Activated T-cell treated with anti-CD3 and anti-CD28 coated beads, Interleukin-2, amount 50 U/mL, for 72 hours (primary cell): ENCODE measurements around the gene PNKD. TPM values are rescaled to one million over a fixed set of nuclear protein-coding genes. Genes with fewer than 3 reads are reported as not detected.

Experiments
- ATAC-seq, 2 donors: fragments of 150-1000 bp; cut with Tn5 transposase; replicated peaks in 1 of 2; 2 replicates each; pipeline ENCODE4 v1.10.0; 2021; ENCODE audit warnings: moderate library complexity in 2 of 2, mild to moderate bottlenecking in 1 of 2
- DNase-seq, 2 donors: peaks; one replicate each; pipeline ENCODE4 v3.0.0; 2021 to 2022; ENCODE audit warnings: mixed read lengths in 1 of 2
- H3K27ac Mint-ChIP-seq: one replicate; pipeline ENCODE4 v1.8.0; 2022; ENCODE audit warnings: mild to moderate bottlenecking, moderate library complexity, mixed read lengths
- H3K27me3 Mint-ChIP-seq: one replicate; pipeline ENCODE4 v1.8.0; 2022; ENCODE audit warnings: low read depth, mixed read lengths
- H3K36me3 Mint-ChIP-seq, 2 donors: one replicate each; pipeline ENCODE4 v1.8.0; 2022; ENCODE audit warnings: mixed read lengths in 2 of 2, mild to moderate bottlenecking in 1 of 2; ENCODE audit not compliant: insufficient read depth in 2 of 2
- H3K4me1 Mint-ChIP-seq: one replicate; pipeline ENCODE4 v1.8.0; 2022; ENCODE audit warnings: low read depth, mixed read lengths
- H3K4me3 Mint-ChIP-seq, 2 donors: one replicate each; pipeline ENCODE4 v1.8.0; 2022; ENCODE audit warnings: mild to moderate bottlenecking in 2 of 2, mixed read lengths in 2 of 2, moderate library complexity in 2 of 2
- H3K9me3 Mint-ChIP-seq, 2 donors: one replicate each; pipeline ENCODE4 v1.8.0; 2022; ENCODE audit warnings: mixed read lengths in 2 of 2
- total RNA-seq, 2 donors: library from RNA; stranded (reverse); gene quantifications; one replicate each; pipeline ENCODE4 v1.2.3, GENCODE V29; 2022

The PNKD gene
- total RNA-seq, 2 donors from 2014 or later: 14.7 to 17.7 TPM

DNA sequence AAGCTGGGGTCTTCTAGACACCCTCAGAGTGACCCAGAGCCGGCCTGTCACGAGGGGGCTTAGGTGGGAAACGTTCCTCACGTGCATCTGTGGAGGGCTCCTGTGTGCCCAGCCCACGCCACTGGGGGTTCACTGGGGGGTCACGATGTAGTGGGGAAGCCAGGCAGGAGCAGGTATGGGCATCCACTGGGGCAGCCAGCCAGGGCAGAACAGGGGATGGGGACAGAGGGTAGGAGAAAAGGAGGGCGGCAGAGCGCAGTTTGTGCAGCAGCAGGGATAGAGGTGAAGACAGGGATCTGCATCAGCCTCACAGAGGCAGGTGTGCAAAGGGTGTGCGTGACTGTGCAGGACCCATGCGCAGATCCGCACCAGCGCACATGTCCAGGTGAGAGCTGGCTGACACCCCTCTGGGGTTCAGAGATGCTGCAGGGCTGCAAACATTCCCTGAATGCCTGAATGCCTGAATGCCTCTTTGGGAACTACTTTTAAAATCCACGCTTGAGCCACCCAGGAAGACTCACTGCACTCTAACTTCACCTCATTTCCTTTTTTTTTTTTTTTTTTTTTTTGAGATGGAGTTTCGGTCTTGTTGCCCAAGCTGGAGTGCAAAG is 10.0 kb downstream of the PNKD start:
- no peak overlapping the region for H3K27ac Mint-ChIP-seq
- H3K36me3 Mint-ChIP-seq: peaks cover 3 to 15% of the 10 kb centered on the region in 2 donors

DNA sequence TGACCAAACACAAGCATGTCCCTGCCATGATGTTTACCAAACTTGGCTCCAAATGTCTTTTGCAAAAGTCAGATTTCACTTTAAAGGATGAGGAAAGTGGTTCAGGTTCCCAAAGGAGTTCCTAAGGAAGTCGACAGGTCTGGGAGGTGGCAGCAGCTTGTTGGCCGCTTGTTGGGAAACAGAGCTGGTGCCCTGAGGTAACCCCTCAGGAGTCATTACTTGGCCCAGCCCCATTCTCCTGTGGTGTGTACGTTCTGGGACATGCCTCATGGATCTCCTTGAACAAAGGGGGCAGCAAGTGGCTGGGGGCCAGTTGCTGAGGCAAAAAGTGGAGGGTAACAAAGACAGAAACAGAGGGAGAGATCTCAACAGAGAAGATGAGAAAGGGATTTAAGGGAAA is 11.1 kb downstream of the PNKD start:
- peak overlapping the region; percentile 85 for H3K27ac Mint-ChIP-seq
- peaks cover 43% of the 10 kb centered on the region for H3K4me1 Mint-ChIP-seq
- no peaks in the 10 kb centered on the region for H3K27me3 Mint-ChIP-seq
- ATAC-seq (no peak), DNase-seq (no peak)
- H3K9me3 Mint-ChIP-seq: no peaks in the 10 kb centered on the region
- no peak overlapping the region for H3K4me3 Mint-ChIP-seq
- H3K36me3 Mint-ChIP-seq: peaks cover 3 to 14% of the 10 kb centered on the region in 2 donors

More for the DNA sequence above, 10.0 kb downstream of the PNKD start:
- Mint-ChIP-seq H3K9me3 (no peaks in the 10 kb centered on the region), H3K4me1 (peaks cover 32% of the 10 kb centered on the region), H3K4me3 (no peak overlapping the region), H3K27me3 (no peaks in the 10 kb centered on the region)
- no peak for DNase-seq
- no peak for ATAC-seq

DNA sequence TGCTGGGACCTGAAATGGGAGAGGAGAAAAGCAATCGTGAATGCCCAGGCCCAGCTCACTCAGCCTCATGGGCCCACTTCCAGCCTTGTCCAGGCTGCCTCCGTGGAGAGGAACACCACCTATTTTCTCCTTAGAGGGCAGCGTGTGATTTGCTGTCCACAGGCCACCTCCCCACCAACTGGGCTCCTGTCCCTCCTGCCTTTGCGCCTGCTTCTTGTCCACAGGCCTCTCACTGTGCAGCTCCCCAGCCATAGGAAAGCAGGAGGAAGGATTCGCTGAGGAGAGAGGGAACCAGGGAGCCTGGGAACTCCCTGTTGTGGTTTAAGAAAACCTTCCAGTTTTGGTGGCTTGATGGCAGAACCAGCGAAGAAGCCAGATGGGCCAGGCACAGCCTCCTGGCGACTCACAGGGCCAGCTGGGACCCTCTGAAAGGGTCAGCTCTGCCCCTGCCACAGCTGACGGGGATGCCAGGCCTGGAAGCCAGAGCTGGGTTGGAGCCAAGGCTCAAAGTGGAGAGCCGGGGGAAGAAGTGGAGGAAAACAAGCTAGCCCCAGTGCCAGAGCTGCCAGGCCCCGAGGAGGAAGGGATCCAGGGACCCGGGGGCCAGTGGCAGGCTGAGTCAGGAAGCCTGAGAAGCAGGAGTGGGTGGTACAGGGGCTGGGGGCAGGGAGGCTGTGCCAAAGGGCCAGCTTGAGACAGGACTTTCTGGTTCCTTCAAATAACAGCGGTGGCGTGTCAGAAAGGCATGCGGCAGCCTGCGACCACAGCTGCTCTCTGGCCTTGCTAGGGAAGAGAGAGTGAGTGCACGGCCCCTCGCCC is 12.1 kb downstream of the PNKD start:
- DNase-seq (no peak), ATAC-seq (no peak)
- Mint-ChIP-seq H3K4me1 (peaks cover 52% of the 10 kb centered on the region), H3K9me3 (no peaks in the 10 kb centered on the region), H3K4me3 (no peak overlapping the region), H3K36me3 (peaks cover 3 to 8% of the 10 kb centered on the region in 2 donors), H3K27ac (peak overlapping the region; percentile 55), H3K27me3 (no peaks in the 10 kb centered on the region)

DNA sequence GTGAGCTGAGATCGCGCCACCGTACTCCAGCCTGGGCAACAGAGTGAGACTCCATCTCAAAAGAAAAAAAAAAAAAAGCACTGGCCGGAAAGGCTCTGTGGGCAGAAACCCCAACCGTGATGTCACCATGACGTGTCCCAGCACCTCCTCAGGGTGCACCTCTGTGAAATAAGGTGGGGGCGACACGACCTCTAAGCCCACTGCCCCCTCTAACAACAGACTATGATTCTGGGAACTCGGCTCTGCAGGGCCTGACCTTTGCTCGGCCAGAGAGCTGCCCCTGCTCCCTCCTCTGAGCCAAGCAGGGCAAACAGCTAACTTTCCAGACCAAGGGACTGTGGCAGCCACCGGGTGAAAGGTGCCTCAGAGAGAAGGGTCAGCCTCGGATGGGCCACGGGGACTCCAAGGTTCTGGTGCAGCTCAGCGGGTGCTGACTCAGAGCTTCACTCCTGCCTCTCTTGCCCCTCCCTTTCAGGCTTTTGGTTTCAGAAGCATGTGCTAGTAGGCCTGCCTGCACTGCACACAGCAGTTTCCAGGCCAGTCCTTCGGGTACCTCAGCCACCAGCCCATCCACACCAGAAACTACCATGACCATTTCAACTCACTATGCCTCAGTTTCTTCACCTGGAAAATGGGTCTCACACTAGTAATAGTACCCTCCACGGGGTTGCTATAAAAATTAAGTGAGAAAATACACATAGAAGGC is 13.9 kb downstream of the PNKD start:
- peak overlapping the region; percentile 94 to 98 for H3K4me3 Mint-ChIP-seq
- H3K36me3 Mint-ChIP-seq: peaks cover 3 to 11% of the 10 kb centered on the region in 2 donors
- H3K4me1 Mint-ChIP-seq: peaks cover 71% of the 10 kb centered on the region
- ATAC-seq: peak; percentile 48 to 67
- peak; percentile 74 to 77 for DNase-seq
- H3K27ac Mint-ChIP-seq: peak overlapping the region; percentile 96
- no peaks in the 10 kb centered on the region for H3K27me3 Mint-ChIP-seq
- no peaks in the 10 kb centered on the region for H3K9me3 Mint-ChIP-seq

DNA sequence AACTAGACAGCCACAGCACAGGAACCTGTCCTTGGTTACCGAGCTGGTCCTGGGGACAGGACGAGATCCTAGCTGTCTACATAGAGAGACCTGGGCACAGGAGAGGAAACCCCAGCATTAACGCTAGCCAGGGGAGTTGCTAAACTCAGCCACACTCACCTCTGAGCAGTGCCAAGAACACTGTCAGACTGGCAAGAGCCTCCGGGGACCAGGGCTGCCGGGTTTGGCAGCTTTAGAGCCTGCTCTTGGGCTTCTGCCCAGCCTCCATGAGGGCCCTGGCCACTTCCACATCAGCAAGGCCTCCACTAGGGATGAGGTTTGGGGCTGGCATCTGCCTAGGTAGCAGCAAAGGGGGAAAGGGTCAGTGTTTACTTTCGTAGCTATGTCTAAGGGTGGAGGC is 15.3 kb downstream of the PNKD start:
- H3K4me3 Mint-ChIP-seq: peak overlapping the region; percentile 94 to 98
- DNase-seq (no peak), ATAC-seq (no peak)
- H3K36me3 Mint-ChIP-seq: peaks cover 3 to 7% of the 10 kb centered on the region in 2 donors
- peak overlapping the region; percentile 96 for H3K27ac Mint-ChIP-seq
- H3K4me1 Mint-ChIP-seq: peaks cover 84% of the 10 kb centered on the region
- H3K27me3 Mint-ChIP-seq: no peaks in the 10 kb centered on the region
- H3K9me3 Mint-ChIP-seq: no peaks in the 10 kb centered on the region

DNA sequence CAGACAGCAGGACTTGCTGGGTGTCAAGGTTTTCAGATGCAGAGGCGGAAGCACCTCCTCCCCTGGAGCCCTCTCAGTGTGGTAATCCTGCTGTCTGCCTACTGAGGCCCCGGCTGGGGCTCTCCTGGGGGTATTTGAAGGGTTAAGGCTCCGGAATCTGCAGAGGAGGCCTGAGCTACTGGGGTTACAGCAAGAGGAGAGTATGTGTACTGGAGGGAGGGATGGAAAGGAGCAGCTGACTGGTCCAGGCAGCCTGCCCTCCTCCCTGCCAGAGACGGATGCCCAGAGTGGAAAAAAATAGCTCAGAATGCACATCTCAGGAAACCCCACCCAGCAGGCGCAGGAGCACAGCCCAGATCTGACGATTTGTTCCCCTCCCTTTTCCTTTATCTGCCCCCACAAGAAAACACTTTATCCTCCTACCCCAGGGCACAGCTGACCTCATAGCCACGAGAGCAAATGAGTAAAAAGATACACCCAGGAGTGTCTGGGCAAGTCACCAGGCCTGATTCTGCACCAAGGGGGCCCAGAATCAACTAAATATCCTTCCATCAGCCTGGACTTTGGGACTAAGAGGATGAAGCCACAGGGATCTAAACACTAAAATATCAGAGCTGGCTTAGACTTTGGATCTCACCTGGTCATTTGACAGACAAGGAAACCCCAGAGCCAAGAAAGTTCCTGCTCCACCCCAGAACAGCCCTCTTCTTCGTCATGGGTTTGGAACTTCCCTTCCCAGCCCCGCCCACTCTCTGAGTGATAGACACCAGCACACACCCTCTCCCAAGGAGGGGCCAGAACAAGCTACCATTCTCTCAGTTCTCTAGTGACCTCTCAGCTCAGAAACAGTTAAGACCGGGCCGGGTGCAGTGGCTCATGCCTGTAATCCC is 16.5 kb downstream of the PNKD start:
- Mint-ChIP-seq H3K4me1 (peaks cover 95% of the 10 kb centered on the region), H3K36me3 (peaks cover 0 to 4% of the 10 kb centered on the region in 2 donors)
- peak; percentile 75 to 76 for ATAC-seq

DNA sequence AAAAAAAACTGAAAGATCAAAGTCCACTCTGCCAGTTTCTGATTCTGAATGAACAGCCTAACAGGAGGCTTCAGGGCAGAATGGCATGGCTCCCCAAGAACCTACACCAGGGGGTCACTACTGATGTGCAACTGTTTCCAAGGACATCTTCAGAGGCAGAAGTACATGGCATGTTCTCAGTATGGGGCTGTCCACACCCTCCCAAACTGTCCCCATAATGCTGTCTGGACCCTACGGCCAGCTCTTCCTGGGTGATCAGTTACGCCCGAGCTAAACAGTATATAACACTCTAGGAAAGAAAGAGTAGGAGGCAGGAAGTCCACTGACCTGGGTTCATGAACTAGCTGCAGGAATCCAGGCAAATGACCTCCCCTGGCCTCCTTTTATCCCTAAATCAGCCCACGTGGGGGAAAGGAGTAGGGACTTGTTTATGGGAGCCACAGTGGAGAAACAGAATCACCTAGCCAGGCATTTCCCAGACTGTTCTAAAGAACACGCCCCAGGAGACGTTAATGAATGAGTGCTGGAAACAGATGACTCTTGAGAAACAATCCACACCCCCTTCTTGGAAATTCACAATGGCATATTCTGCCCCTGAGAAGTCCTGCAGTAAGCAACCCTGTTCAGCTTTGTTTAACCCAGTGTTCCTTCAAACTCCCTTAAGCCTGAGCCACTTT is 19.5 kb downstream of the PNKD start:
- H3K36me3 Mint-ChIP-seq: peaks cover 0 to 4% of the 10 kb centered on the region in 2 donors
- H3K27me3 Mint-ChIP-seq: no peaks in the 10 kb centered on the region
- peak overlapping the region; percentile 78 to 87 for H3K4me3 Mint-ChIP-seq
- no peak for ATAC-seq
- peak overlapping the region; percentile 94 for H3K27ac Mint-ChIP-seq
- peaks cover 82% of the 10 kb centered on the region for H3K4me1 Mint-ChIP-seq
- H3K9me3 Mint-ChIP-seq: no peaks in the 10 kb centered on the region
- no peak for DNase-seq

More for the DNA sequence above, 16.5 kb downstream of the PNKD start:
- no peaks in the 10 kb centered on the region for H3K9me3 Mint-ChIP-seq
- peak; percentile 84 for DNase-seq
- peak overlapping the region; percentile 96 for H3K27ac Mint-ChIP-seq
- H3K4me3 Mint-ChIP-seq: peak overlapping the region; percentile 94 to 98
- H3K27me3 Mint-ChIP-seq: no peaks in the 10 kb centered on the region

DNA sequence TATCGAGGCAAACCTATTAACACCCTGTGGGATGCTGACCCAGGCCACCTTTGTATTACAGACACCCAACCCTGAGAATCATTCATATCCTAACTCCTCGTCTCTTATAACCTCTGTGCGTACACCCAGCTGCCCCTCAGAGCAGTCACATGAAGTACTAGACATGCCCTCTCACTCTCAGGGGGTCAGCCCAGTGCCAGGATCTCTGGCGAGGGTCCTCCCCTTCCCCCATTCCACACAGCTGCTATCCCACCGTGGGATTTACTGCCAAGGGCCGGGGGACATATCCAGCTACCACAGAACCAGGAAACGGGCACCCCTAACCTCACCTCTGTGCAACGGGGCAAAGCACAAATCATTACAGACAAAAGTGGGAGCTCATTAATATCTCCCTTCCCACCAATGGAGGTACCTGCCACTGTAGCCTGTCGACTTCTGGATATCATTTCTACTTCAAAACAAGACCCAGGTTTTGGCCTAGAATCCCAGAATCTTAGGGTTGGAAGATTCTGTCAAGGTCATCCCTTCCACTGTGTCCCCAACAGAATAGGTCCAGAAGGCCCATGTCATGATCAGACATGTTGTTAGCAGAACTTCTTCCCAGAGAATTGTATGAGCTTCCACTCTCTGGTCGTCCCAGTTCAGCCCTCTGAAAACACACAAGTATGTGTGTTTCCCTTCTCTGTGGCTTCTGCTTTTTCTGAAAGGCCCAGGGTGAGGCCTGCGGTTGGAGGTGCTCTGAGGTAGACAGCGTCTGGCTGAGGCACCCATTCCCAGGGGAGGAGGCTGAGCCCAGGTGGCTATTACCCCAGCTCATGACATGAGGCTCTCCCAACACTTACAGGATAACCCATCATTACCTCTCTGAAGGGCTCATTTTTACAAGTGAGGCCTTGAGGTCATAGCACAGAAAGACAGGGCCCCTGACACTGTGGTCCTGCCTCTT is 20.3 kb downstream of the PNKD start:
- peaks cover 78% of the 10 kb centered on the region for H3K4me1 Mint-ChIP-seq
- H3K4me3 Mint-ChIP-seq: peak overlapping the region; percentile 78 to 87
- no peak for ATAC-seq
- peak; percentile 45 to 47 for DNase-seq
- no peaks in the 10 kb centered on the region for H3K27me3 Mint-ChIP-seq
- H3K27ac Mint-ChIP-seq: peak overlapping the region; percentile 94
- peaks cover 0 to 4% of the 10 kb centered on the region in 2 donors for H3K36me3 Mint-ChIP-seq
- H3K9me3 Mint-ChIP-seq: no peaks in the 10 kb centered on the region

DNA sequence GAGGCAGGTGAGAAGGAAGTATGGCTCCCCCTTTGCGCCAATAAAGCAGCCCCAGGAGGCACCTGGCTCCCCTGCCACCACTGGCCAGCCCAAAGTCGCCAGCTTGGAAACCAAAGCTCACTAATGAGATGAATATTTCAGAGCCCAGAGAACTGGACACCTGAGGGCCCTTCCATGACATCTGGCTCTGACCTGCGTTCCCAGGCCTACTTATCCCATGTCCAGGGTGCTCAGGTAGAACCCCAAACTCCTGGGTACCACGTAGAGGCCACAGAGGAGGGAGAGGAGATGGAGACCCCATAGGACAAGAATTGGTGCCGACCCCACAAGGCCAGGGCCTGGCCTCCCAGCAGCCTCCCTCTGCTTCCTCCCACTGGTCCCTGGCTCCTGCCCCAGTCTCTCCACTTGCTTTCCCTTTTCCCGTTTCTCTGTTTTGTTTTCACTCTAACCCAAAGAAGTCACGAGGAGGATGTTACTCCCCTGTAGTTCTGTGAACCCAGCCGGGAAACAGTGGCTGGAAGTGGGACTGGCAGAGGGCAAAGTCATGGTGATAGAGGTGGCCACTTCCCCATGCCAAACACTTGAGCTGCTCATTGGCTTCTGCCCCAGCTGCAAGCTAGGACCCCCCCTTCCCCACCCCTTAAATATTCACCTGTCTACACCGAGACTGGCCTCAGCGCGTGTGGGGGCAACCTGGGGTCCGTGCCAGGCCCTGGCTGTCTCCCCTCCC is 21.2 kb downstream of the PNKD start:
- H3K4me1 Mint-ChIP-seq: peaks cover 69% of the 10 kb centered on the region
- ATAC-seq (no peak), DNase-seq (no peak)
- no peaks in the 10 kb centered on the region for H3K9me3 Mint-ChIP-seq
- peak overlapping the region; percentile 94 for H3K27ac Mint-ChIP-seq
- peak overlapping the region; percentile 78 to 87 for H3K4me3 Mint-ChIP-seq
- H3K36me3 Mint-ChIP-seq: peaks cover 0 to 4% of the 10 kb centered on the region in 2 donors
- H3K27me3 Mint-ChIP-seq: no peaks in the 10 kb centered on the region

DNA sequence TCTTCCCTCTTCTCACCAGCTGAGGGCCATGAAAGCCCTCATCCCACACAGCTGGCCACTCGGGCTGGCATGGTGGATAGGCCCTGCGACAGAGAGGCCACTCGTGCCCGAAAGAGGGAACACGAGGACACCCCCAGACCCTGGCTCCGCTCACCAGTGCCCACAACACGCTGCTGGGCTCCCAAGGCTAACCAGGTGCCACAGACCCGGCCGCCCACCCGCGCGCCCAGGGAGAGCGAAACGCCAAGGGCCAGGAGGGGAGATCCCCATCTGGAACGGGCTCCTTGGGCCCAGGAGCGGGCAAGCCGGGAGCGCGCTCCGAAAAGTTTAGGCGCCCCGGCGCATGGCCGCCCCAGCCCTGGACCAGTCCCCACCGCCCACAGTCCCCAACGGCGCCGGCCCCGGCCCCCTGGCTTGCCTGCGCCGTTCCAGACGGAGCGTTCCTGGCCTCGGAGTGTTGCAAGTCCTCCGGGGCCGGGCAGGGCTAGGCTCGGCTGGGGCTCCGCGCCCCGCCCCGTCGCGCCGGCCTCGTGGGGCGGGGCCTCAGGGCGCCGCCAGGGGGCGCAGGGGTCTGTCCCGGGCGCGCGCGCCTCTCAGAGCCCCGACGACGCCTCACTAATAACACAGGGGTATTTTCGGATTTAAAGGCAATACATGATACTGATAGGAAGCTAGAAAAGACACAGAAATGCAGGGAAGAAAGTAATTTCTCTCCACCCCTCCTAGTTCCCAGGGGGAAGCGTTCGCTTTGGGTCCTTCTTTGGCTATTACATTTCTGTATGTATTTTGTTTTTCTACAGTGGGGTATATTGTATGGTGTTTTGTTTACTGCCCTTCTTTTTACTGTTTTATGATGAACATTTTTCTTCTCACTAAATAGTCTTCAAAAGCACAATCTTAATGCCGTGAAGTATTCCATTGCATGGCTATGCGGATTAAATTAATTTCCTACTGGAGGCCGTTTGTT is 22.0 kb downstream of the PNKD start, which contains the start of gene TMBIM1:
Gene TMBIM1, minus strand, starts transcription at position 456 of the 967 bp plus-strand sequence. CDS start 10,362 bp downstream, outside the sequence.
- H3K4me3 Mint-ChIP-seq: peak within 1 kb of the TSS; percentile 78 to 87
- peaks cover 0 to 4% of the 10 kb centered on the region in 2 donors for H3K36me3 Mint-ChIP-seq
- no peaks in the 10 kb centered on the region for H3K27me3 Mint-ChIP-seq
- DNase-seq: peak; percentile 82 to 89
- H3K9me3 Mint-ChIP-seq: no peaks in the 10 kb centered on the region
- ATAC-seq: peak; percentile 92 to 94
- peaks cover 61% of the 10 kb centered on the region for H3K4me1 Mint-ChIP-seq
- H3K27ac Mint-ChIP-seq: peak within 1 kb of the TSS; percentile 94
